ENCODE data around the gene MAP3K14.

- TF ChIP-seq EZH2phosphoT487 (conservative IDR thresholded peaks at IDR 0.05; ENCODE audit: low read length): no peak
- TF ChIP-seq CTCF (IDR thresholded peaks at IDR 0.05; ENCODE audit: insufficient read depth, low read length, poor library complexity, severe bottlenecking): no peak
Measured at GRCh38 chr17:45347444-45347843, 30.6 kb upstream of the MAP3K14 start.
